ENCODE data around the gene SORT1. TPM values are rescaled to one million over a fixed set of nuclear protein-coding genes. Genes with fewer than 3 reads are reported as not detected.

Gene SORT1
- total and polyA plus RNA-seq, 2 of the 8 experiments (the other 6 are each of a cell fraction or from before 2014, with no cell fraction given), result 18.7 to 69.6 TPM

GRCh38 chr1:109441069-109441468 is 43.4 kb upstream of the SORT1 start:
- Histone ChIP-seq H2AFZ (ENCODE audit: low read length) (no peak overlapping the region), H2BK20ac (ENCODE audit: low read length) (no peak overlapping the region), H3K4ac (replicated peaks; ENCODE audit: insufficient read length, low read depth, low read length) (no peak overlapping the region), H3K9ac (replicated peaks in 1 of 4; ENCODE audit: extremely low read depth in 1 of 4, low read depth in 3 of 4, low read length in 3 of 4) (no peak overlapping the region), H3K9me3 (ENCODE audit: insufficient read depth in 2 of 2, low read depth in 1 of 2, low read length in 1 of 2) (no peaks in the 10 kb centered on the region; a peak in 1 of 4 replicates), H4K5ac (ENCODE audit: insufficient read length, low read depth, low read length) (no peak overlapping the region), H4K20me1 (replicated peaks in 1 of 2; ENCODE audit: control insufficient read depth in 1 of 2, insufficient read depth in 2 of 2, low read length in 2 of 2) (no peaks in the 10 kb centered on the region), H4K91ac (replicated peaks; ENCODE audit: insufficient read length, low read length) (no peak overlapping the region), H3K23me2 (ENCODE audit: low read depth, low read length) (peaks cover 2% of the 10 kb centered on the region; the same call in 1 of the 2 replicates), H2BK15ac (ENCODE audit: low read length) (no peak overlapping the region), H2BK12ac (ENCODE audit: low read depth, low read length) (no peak overlapping the region), H3K27ac (ENCODE audit: low read depth, low read length) (no peak overlapping the region), H2BK120ac (replicated peaks; ENCODE audit: low read depth, low read length) (no peak overlapping the region), H3K4me3 (ENCODE audit: extremely low read depth in 1 of 4, insufficient read depth in 2 of 4, low read depth in 3 of 4, low read length in 4 of 4) (no peak overlapping the region), H3K18ac (ENCODE audit: extremely low read depth, low read length) (no peak overlapping the region), H3K79me1 (ENCODE audit: low read depth, low read length) (no peaks in the 10 kb centered on the region), H3K4me1 (replicated peaks in 1 of 4; ENCODE audit: control insufficient read depth in 3 of 4, insufficient read depth in 4 of 4, low read length in 3 of 4) (no peaks in the 10 kb centered on the region), H3K36me3 (ENCODE audit: control insufficient read depth in 2 of 4, insufficient read depth in 4 of 4, low read length in 3 of 4) (no peaks in the 10 kb centered on the region; a peak in 1 of 8 replicates), H2BK5ac (ENCODE audit: low read depth, low read length) (no peak overlapping the region), H3K23ac (ENCODE audit: insufficient read length) (no peak overlapping the region), H3K56ac (replicated peaks; ENCODE audit: insufficient read length, low read depth, low read length) (no peak overlapping the region), H3K4me2 (ENCODE audit: insufficient read depth in 1 of 2, low read depth in 2 of 2, low read length in 2 of 2) (no peak overlapping the region), H2AK5ac (ENCODE audit: low read depth, low read length) (no peak overlapping the region), H3K79me2 (ENCODE audit: control insufficient read depth in 1 of 2, insufficient read depth in 2 of 2, low read length in 2 of 2) (no peaks in the 10 kb centered on the region), H3K27me3 (replicated peaks in 1 of 4; ENCODE audit: control insufficient read depth in 3 of 4, extremely low read depth in 1 of 4, insufficient read depth in 3 of 4, low read length in 3 of 4) (no peaks in the 10 kb centered on the region), H4K8ac (ENCODE audit: extremely low read depth, insufficient read depth, low read length) (no peak overlapping the region), H3K14ac (ENCODE audit: insufficient read length) (no peak overlapping the region)
- TF ChIP-seq JUN (IDR thresholded peaks at IDR 0.05; ENCODE audit: low read depth, low read length) (no peak), CBX5 (IDR thresholded peaks at IDR 0.05; ENCODE audit: low read depth, low read length) (no peak), RFX5 (IDR thresholded peaks at IDR 0.05; ENCODE audit: borderline replicate concordance, low read depth, low read length) (no peak), CBX8 (IDR thresholded peaks at IDR 0.05; ENCODE audit: borderline replicate concordance, low read depth, low read length) (no peak), SIX5 (IDR thresholded peaks at IDR 0.05; ENCODE audit: low read depth, low read length) (no peak), CREB1 (IDR thresholded peaks at IDR 0.05) (no peak), CEBPB (IDR thresholded peaks at IDR 0.05; ENCODE audit: low read depth, low read length) (no peak)
- 84% methylated on average over 1 of the region's 1 CpG; no CpG with 5 or more reads in 1 of the 2 experiments for WGBS, 2 experiments (ENCODE audit: extremely low coverage in 1 of 2, insufficient coverage in 1 of 2, insufficient read length in 1 of 2, insufficient replicate concordance in 2 of 2, low coverage in 1 of 2, low lambda C conversion rate in 2 of 2, missing lambda C conversion rate in 1 of 2)
- ChIA-PET CTCF (ENCODE audit: partially characterized antibody) (no interaction called here), POLR2A (ENCODE audit: partially characterized antibody) (no interaction called here)
- DNase-seq (ENCODE audit: low read depth in 1 of 2, low spot score in 2 of 2), result no peak
- FAIRE-seq, result no peak
